Left renal cortex interstitium (tissue), 4 donors: Measurements from ENCODE around the gene INCA1. TPM values are rescaled to one million over a fixed set of nuclear protein-coding genes. Genes with fewer than 3 reads are reported as not detected.
"Not testable (repeated sequence)": the region's sequence is repeated elsewhere in the genome, so short reads cannot be mapped to it uniquely, and the experiment has no call there.

Source experiments
- DNase-seq, 4 donors: peaks; one replicate each; pipeline ENCODE4 v3.0.0-alpha.2; 2013; ENCODE audit warnings: low read depth in 4 of 4, low spot score in 2 of 4, missing footprints in 1 of 4
- polyA plus RNA-seq, 4 donors: library from polyadenylated mRNA; unstranded; fragments of 120-200 nt; gene quantifications; one replicate each; pipeline ENCODE4 v1.2.1, GENCODE V29; 2013; ENCODE audit not compliant: insufficient read length in 4 of 4

Gene INCA1
- polyA plus RNA-seq = 1 to 10 TPM; 6.4 to 9.9 (median 8.5) TPM

- DNase-seq = peak; percentile 78 to 87 (median 84)
Measured at GRCh38 chr17:4997302-4998026, at the start of gene INCA1, which contains the start of gene KIF1C. TSS of gene INCA1 (minus strand) at chr17:4997522. CDS start at chr17:4994437, 3,085 bp downstream. TSS of gene KIF1C (plus strand) at chr17:4997950. CDS start at chr17:5000247, 2,297 bp downstream.

GRCh38 chr17:5045496-5045895 is 48.2 kb upstream of the INCA1 start:
- no peak for DNase-seq

GRCh38 chr17:5044630-5045029 is 47.3 kb upstream of the INCA1 start:
- DNase-seq = no peak

GRCh38 chr17:5043524-5043923 is 46.2 kb upstream of the INCA1 start:
- no peak for DNase-seq

GRCh38 chr17:5042157-5043022 is 45.1 kb upstream of the INCA1 start:
- DNase-seq = no peak

- no peak for DNase-seq
Measured at GRCh38 chr17:5035315-5035714, 38.0 kb upstream of the INCA1 start, which contains the start of gene SLC52A1. TSS of gene SLC52A1 (minus strand) at chr17:5035426. CDS start at chr17:5034606, 820 bp downstream.

GRCh38 chr17:5034651-5035050 is 37.3 kb upstream of the INCA1 start:
- no peak for DNase-seq

GRCh38 chr17:5034063-5034462 is 36.7 kb upstream of the INCA1 start:
- DNase-seq = no peak

GRCh38 chr17:5033352-5034015 is 36.2 kb upstream of the INCA1 start:
- no peak for DNase-seq

GRCh38 chr17:5032865-5033264 is 35.5 kb upstream of the INCA1 start:
- no peak for DNase-seq

GRCh38 chr17:5031365-5032082 is 34.2 kb upstream of the INCA1 start:
- peak; percentile 53 to 88 (median 76) for DNase-seq

GRCh38 chr17:5030168-5030567 is 32.8 kb upstream of the INCA1 start:
- DNase-seq = not testable (repeated sequence)

- DNase-seq = no peak
Measured at GRCh38 chr17:5027916-5028315, 30.6 kb upstream of the INCA1 start.

- no peak for DNase-seq
Measured at GRCh38 chr17:5027299-5027698, 30.0 kb upstream of the INCA1 start.

- DNase-seq = no peak
Measured at GRCh38 chr17:5024604-5025003, 27.3 kb upstream of the INCA1 start.

- no peak for DNase-seq
Measured at GRCh38 chr17:5023588-5024147, 26.3 kb upstream of the INCA1 start.

GRCh38 chr17:5022171-5022711 is 24.9 kb upstream of the INCA1 start:
- DNase-seq = no peak

- no peak for DNase-seq
Measured at GRCh38 chr17:5020502-5021023, 23.2 kb upstream of the INCA1 start.

- DNase-seq = no peak
Measured at GRCh38 chr17:5019475-5019956, 22.2 kb upstream of the INCA1 start.
